ENCODE measurements around the gene ZNF529.
"Not testable (repeated sequence)": the region's sequence is repeated elsewhere in the genome, so short reads cannot be mapped to it uniquely, and the experiment has no call there.

Gene ZNF529

GRCh38 chr19:36573020-36573894 is at the start of gene ZNF529:
Gene ZNF529, minus strand, starts transcription at chr19:36573292. Its CDS starts 946 bp downstream, at chr19:36572346.
- DNase-seq (ENCODE audit: low read depth): peak; percentile 77

GRCh38 chr19:36605877-36606478 is 32.9 kb upstream of the ZNF529 start:
- DNase-seq (ENCODE audit: low read depth): no peak

- peak; percentile 74 for DNase-seq (ENCODE audit: low read depth)
Observed at GRCh38 chr19:36605101-36605876, 32.2 kb upstream of the ZNF529 start, which contains the start of gene ZNF382. Gene ZNF382, plus strand, starts transcription at chr19:36605313. Its CDS starts 4,602 bp downstream, at chr19:36609915.

GRCh38 chr19:36604656-36605100 is 31.6 kb upstream of the ZNF529 start:
- DNase-seq (ENCODE audit: low read depth): peak; percentile 80

- not testable (repeated sequence) for DNase-seq (ENCODE audit: low read depth)
Observed at GRCh38 chr19:36602681-36603080, 29.6 kb upstream of the ZNF529 start.

GRCh38 chr19:36579255-36579654 is 6.2 kb upstream of the ZNF529 start:
- DNase-seq (ENCODE audit: low read depth): no peak

GRCh38 chr19:36577271-36577996 is 4.3 kb upstream of the ZNF529 start:
- DNase-seq (ENCODE audit: low read depth): no peak

- no peak for DNase-seq (ENCODE audit: low read depth)
Observed at GRCh38 chr19:36574741-36575140, 1.6 kb upstream of the ZNF529 start.

GRCh38 chr19:36573895-36574720 is 1.0 kb upstream of the ZNF529 start:
- DNase-seq (ENCODE audit: low read depth): no peak

- no peak for DNase-seq (ENCODE audit: low read depth)
Observed at GRCh38 chr19:36572593-36573019, 486 bp downstream of the ZNF529 start.

GRCh38 chr19:36564391-36564790 is 8.7 kb downstream of the ZNF529 start:
- DNase-seq (ENCODE audit: low read depth): no peak

GRCh38 chr19:36547001-36547732 is 25.9 kb downstream of the ZNF529 start:
- DNase-seq (ENCODE audit: low read depth): no peak

GRCh38 chr19:36528921-36529518 is 44.1 kb downstream of the ZNF529 start:
- peak; percentile 2 for DNase-seq (ENCODE audit: low read depth)

GRCh38 chr19:36528194-36528920 is 44.7 kb downstream of the ZNF529 start, which contains the start of gene ZNF260:
Gene ZNF260, minus strand, starts transcription at chr19:36528271. Its CDS starts 13,033 bp downstream, at chr19:36515238.
- peak; percentile 86 for DNase-seq (ENCODE audit: low read depth)

- no peak for DNase-seq (ENCODE audit: low read depth)
Observed at GRCh38 chr19:36527873-36528193, 45.3 kb downstream of the ZNF529 start.

GRCh38 chr19:36527341-36527740 is 45.8 kb downstream of the ZNF529 start:
- DNase-seq (ENCODE audit: low read depth): no peak

GRCh38 chr19:36526581-36526980 is 46.5 kb downstream of the ZNF529 start:
- DNase-seq (ENCODE audit: low read depth): no peak

- no peak for DNase-seq (ENCODE audit: low read depth)
Observed at GRCh38 chr19:36524617-36525016, 48.5 kb downstream of the ZNF529 start.
